ENCODE results near the gene THOC6.
"Not testable (repeated sequence)": the region's sequence is repeated elsewhere in the genome, so short reads cannot be mapped to it uniquely, and the experiment has no call there.

THOC6 gene

DNA sequence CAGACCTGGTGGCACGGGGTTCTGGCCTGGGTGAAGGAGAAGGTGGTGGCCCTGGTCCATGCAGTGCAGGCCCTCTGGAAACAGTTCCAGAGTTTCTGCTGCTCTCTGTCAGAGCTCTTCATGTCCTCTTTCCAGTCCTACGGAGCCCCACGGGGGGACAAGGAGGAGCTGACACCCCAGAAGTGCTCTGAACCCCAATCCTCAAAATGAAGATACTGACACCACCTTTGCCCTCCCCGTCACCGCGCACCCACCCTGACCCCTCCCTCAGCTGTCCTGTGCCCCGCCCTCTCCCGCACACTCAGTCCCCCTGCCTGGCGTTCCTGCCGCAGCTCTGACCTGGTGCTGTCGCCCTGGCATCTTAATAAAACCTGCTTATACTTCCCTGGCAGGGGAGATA is 45.3 kb downstream of the THOC6 start:
- DNase-seq (ENCODE audit: extremely low read depth in 1 of 2, low read depth in 1 of 2): not testable (repeated sequence)

DNA sequence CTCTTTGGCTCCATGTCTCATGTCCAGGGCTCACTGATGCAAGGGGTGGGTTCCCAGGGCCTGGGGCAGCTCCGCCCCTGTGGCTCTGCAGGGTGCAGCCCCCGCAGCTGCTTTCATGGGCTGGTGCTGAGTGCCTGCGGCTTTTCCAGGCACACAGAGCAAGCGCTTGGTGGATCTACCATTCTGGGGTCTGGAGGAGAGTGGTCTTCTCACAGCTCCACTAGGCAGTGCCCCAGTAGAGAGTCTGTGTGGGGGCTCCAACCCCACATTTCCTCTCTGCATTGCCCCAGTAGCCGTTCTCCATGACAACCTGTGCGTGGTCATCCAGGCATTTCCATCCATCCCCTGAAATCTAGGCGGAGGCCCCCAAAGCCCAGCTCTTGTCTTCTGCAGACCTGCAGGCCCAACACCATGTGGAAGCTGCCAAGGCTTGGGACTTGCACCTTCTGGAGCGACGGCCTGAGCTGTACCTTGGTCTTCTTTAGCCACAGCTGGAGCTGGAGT is 46.8 kb downstream of the THOC6 start:
- no peak for DNase-seq (ENCODE audit: extremely low read depth in 1 of 2, low read depth in 1 of 2)

- DNase-seq (ENCODE audit: extremely low read depth in 1 of 2, low read depth in 1 of 2): no peak
These were observed 47.8 kb downstream of the THOC6 start for GRCh38 chr16:3071655-3072054.

DNA sequence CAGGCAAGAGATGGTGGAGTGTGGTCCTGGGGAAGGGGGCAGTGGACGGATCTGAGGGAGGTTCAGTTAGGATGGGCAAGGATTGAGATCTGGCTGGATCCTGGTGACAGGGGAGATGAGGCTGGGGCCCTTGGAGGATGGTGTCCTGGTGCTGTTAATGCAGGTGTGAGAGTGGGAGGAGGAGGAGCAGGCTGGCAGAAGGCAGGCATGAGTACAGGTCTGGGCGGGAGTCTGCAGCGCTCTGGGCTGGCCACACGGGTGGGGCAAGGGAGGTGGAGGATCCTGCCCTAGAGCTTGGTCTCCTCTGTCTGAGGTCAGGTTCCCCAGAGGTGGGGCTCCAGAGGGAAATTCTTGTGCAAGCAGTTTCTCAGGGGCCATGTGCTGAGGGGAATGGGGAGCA is 48.3 kb downstream of the THOC6 start:
- DNase-seq (ENCODE audit: extremely low read depth in 1 of 2, low read depth in 1 of 2): not testable (repeated sequence)

- not testable (repeated sequence) for DNase-seq (ENCODE audit: extremely low read depth in 1 of 2, low read depth in 1 of 2)
These were observed 48.9 kb downstream of the THOC6 start for GRCh38 chr16:3072576-3073263.

DNA sequence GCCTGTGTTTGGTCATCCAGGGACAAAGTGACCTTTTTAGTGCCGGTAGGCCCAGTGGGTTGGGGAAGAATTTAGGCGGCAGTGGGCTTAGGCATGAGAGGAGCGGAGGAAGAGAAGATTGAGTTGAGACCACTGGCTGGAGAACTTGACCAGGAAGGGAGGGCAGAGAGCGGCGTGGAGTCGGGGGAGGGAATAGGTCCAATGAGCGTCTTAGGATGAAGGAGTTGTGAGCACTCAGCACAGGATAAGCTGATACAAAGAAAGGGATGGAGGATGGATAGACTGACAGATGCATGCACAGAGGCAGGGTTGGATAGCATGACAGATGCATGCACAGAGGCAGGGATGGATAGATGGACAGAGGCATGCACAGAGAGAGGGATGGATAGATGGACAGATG is 49.6 kb downstream of the THOC6 start:
- no peak for DNase-seq (ENCODE audit: extremely low read depth in 1 of 2, low read depth in 1 of 2)

- peak; percentile 42 to 49 for DNase-seq (ENCODE audit: extremely low read depth in 1 of 2, low read depth in 1 of 2)
These were observed 51.2 kb downstream of the THOC6 start for GRCh38 chr16:3074860-3075522.

- no peak for DNase-seq (ENCODE audit: extremely low read depth in 1 of 2, low read depth in 1 of 2)
These were observed 51.7 kb downstream of the THOC6 start for GRCh38 chr16:3075523-3075915.

- DNase-seq (ENCODE audit: extremely low read depth in 1 of 2, low read depth in 1 of 2): not testable (repeated sequence)
These were observed 52.1 kb downstream of the THOC6 start for GRCh38 chr16:3075946-3076345.

- no peak for DNase-seq (ENCODE audit: extremely low read depth in 1 of 2, low read depth in 1 of 2)
These were observed 52.7 kb downstream of the THOC6 start for GRCh38 chr16:3076577-3076976.

Measured in activated CD8-positive, alpha-beta memory T cell treated with anti-CD3 and anti-CD28 coated beads for 1 hour (primary cell).